Measurements from ENCODE around the gene TTC39A.
"Not testable (repeated sequence)": the region's sequence is repeated elsewhere in the genome, so short reads cannot be mapped to it uniquely, and the experiment has no call there.

The TTC39A gene

GRCh38 chr1:51272916-51273315 lies 57.4 kb downstream of the TTC39A start:
- no peak for DNase-seq (ENCODE audit: low read depth in 1 of 2, low spot score in 1 of 2)

GRCh38 chr1:51270751-51271150 lies 59.6 kb downstream of the TTC39A start:
- no peak for DNase-seq (ENCODE audit: low read depth in 1 of 2, low spot score in 1 of 2)

- DNase-seq (ENCODE audit: low read depth in 1 of 2, low spot score in 1 of 2), result no peak
Measured at GRCh38 chr1:51268634-51269033, 61.7 kb downstream of the TTC39A start.

- DNase-seq (ENCODE audit: low read depth in 1 of 2, low spot score in 1 of 2), result no peak
Measured at GRCh38 chr1:51266791-51267190, 63.6 kb downstream of the TTC39A start.

GRCh38 chr1:51266181-51266580 lies 64.2 kb downstream of the TTC39A start:
- DNase-seq (ENCODE audit: low read depth in 1 of 2, low spot score in 1 of 2), result no peak

- DNase-seq (ENCODE audit: low read depth in 1 of 2, low spot score in 1 of 2), result no peak
Measured at GRCh38 chr1:51265618-51266017, 64.7 kb downstream of the TTC39A start.

- DNase-seq (ENCODE audit: low read depth in 1 of 2, low spot score in 1 of 2), result no peak
Measured at GRCh38 chr1:51264451-51264850, 65.9 kb downstream of the TTC39A start.

- no peak for DNase-seq (ENCODE audit: low read depth in 1 of 2, low spot score in 1 of 2)
Measured at GRCh38 chr1:51263147-51263877, 67.0 kb downstream of the TTC39A start.

GRCh38 chr1:51255331-51255730 lies 75.0 kb downstream of the TTC39A start:
- DNase-seq (ENCODE audit: low read depth in 1 of 2, low spot score in 1 of 2), result no peak

GRCh38 chr1:51253691-51254090 lies 76.7 kb downstream of the TTC39A start:
- DNase-seq (ENCODE audit: low read depth in 1 of 2, low spot score in 1 of 2), result no peak

GRCh38 chr1:51252366-51252765 lies 78.0 kb downstream of the TTC39A start:
- no peak for DNase-seq (ENCODE audit: low read depth in 1 of 2, low spot score in 1 of 2)

GRCh38 chr1:51251165-51251564 lies 79.2 kb downstream of the TTC39A start:
- DNase-seq (ENCODE audit: low read depth in 1 of 2, low spot score in 1 of 2), result not testable (repeated sequence)

GRCh38 chr1:51250729-51251128 lies 79.6 kb downstream of the TTC39A start:
- not testable (repeated sequence) for DNase-seq (ENCODE audit: low read depth in 1 of 2, low spot score in 1 of 2)

- no peak for DNase-seq (ENCODE audit: low read depth in 1 of 2, low spot score in 1 of 2)
Measured at GRCh38 chr1:51249445-51249844, 80.9 kb downstream of the TTC39A start.

- no peak for DNase-seq (ENCODE audit: low read depth in 1 of 2, low spot score in 1 of 2)
Measured at GRCh38 chr1:51247499-51247898, 82.9 kb downstream of the TTC39A start.

- DNase-seq (ENCODE audit: low read depth in 1 of 2, low spot score in 1 of 2), result no peak
Measured at GRCh38 chr1:51247022-51247421, 83.3 kb downstream of the TTC39A start.

GRCh38 chr1:51242546-51242945 lies 87.8 kb downstream of the TTC39A start:
- DNase-seq (ENCODE audit: low read depth in 1 of 2, low spot score in 1 of 2), result no peak

GRCh38 chr1:51241119-51241518 lies 89.2 kb downstream of the TTC39A start:
- DNase-seq (ENCODE audit: low read depth in 1 of 2, low spot score in 1 of 2), result no peak

- no peak for DNase-seq (ENCODE audit: low read depth in 1 of 2, low spot score in 1 of 2)
Measured at GRCh38 chr1:51240084-51240483, 90.3 kb downstream of the TTC39A start.

GRCh38 chr1:51238034-51238403 lies 92.3 kb downstream of the TTC39A start:
- DNase-seq (ENCODE audit: low read depth in 1 of 2, low spot score in 1 of 2), result no peak

- no peak for DNase-seq (ENCODE audit: low read depth in 1 of 2, low spot score in 1 of 2)
Measured at GRCh38 chr1:51237351-51238033, 92.9 kb downstream of the TTC39A start.

Measured in activated CD4-positive, alpha-beta T cell treated with anti-CD3 and anti-CD28 coated beads, Interleukin-2, amount 50 U/mL, for 24 hours (primary cell).